ENCODE data around the gene SLC39A5.
A peak's percentile ranks its signal among the peaks of the same experiment; 100 is the strongest.
"Not testable (repeated sequence)": the region's sequence is repeated elsewhere in the genome, so short reads cannot be mapped to it uniquely, and the experiment has no call there.

The SLC39A5 gene

GRCh38 chr12:56229916-56230431 lies at the start of gene SLC39A5:
Gene SLC39A5, plus strand, starts transcription at chr12:56230051. Its CDS starts 1,224 bp downstream, at chr12:56231275.
- DNase-seq (ENCODE audit: low read depth, low spot score): no peak

- no peak for DNase-seq (ENCODE audit: low read depth, low spot score)
Observed at GRCh38 chr12:56186957-56187356, 42.9 kb upstream of the SLC39A5 start.

GRCh38 chr12:56188131-56188777 lies 41.6 kb upstream of the SLC39A5 start:
- no peak for DNase-seq (ENCODE audit: low read depth, low spot score)

GRCh38 chr12:56188778-56189098 lies 41.1 kb upstream of the SLC39A5 start:
- DNase-seq (ENCODE audit: low read depth, low spot score): no peak

- DNase-seq (ENCODE audit: low read depth, low spot score): peak; percentile 65
Observed at GRCh38 chr12:56189099-56189917, 40.5 kb upstream of the SLC39A5 start, which contains the start of gene SMARCC2. Gene SMARCC2, minus strand, starts transcription at chr12:56189483. Its CDS starts 22 bp downstream, at chr12:56189461.

- peak; percentile 69 for DNase-seq (ENCODE audit: low read depth, low spot score)
Observed at GRCh38 chr12:56189918-56190694, 39.7 kb upstream of the SLC39A5 start.

GRCh38 chr12:56190695-56191155 lies 39.1 kb upstream of the SLC39A5 start:
- no peak for DNase-seq (ENCODE audit: low read depth, low spot score)

- no peak for DNase-seq (ENCODE audit: low read depth, low spot score)
Observed at GRCh38 chr12:56192582-56192981, 37.3 kb upstream of the SLC39A5 start.

GRCh38 chr12:56193025-56193578 lies 36.7 kb upstream of the SLC39A5 start:
- peak; percentile 46 for DNase-seq (ENCODE audit: low read depth, low spot score)

- not testable (repeated sequence) for DNase-seq (ENCODE audit: low read depth, low spot score)
Observed at GRCh38 chr12:56196818-56197550, 32.9 kb upstream of the SLC39A5 start.

GRCh38 chr12:56197921-56198635 lies 31.8 kb upstream of the SLC39A5 start:
- DNase-seq (ENCODE audit: low read depth, low spot score): no peak

- no peak for DNase-seq (ENCODE audit: low read depth, low spot score)
Observed at GRCh38 chr12:56198836-56199235, 31.0 kb upstream of the SLC39A5 start.

- DNase-seq (ENCODE audit: low read depth, low spot score): no peak
Observed at GRCh38 chr12:56202366-56202765, 27.5 kb upstream of the SLC39A5 start.

- DNase-seq (ENCODE audit: low read depth, low spot score): no peak
Observed at GRCh38 chr12:56202838-56203237, 27.0 kb upstream of the SLC39A5 start.

- DNase-seq (ENCODE audit: low read depth, low spot score): no peak
Observed at GRCh38 chr12:56204275-56204674, 25.6 kb upstream of the SLC39A5 start.

- no peak for DNase-seq (ENCODE audit: low read depth, low spot score)
Observed at GRCh38 chr12:56205445-56205844, 24.4 kb upstream of the SLC39A5 start.

- no peak for DNase-seq (ENCODE audit: low read depth, low spot score)
Observed at GRCh38 chr12:56206452-56207166, 23.2 kb upstream of the SLC39A5 start.

- DNase-seq (ENCODE audit: low read depth, low spot score): no peak
Observed at GRCh38 chr12:56208006-56208405, 21.8 kb upstream of the SLC39A5 start.

GRCh38 chr12:56212361-56212760 lies 17.5 kb upstream of the SLC39A5 start:
- DNase-seq (ENCODE audit: low read depth, low spot score): no peak

- no peak for DNase-seq (ENCODE audit: low read depth, low spot score)
Observed at GRCh38 chr12:56213878-56214277, 16.0 kb upstream of the SLC39A5 start.

All from activated naive CD8-positive, alpha-beta T cell treated with anti-CD3 and anti-CD28 coated beads, Interleukin-2, amount 50 U/mL, for 16 hours (primary cell).